NCI-H1092 treated with DMSO at 0.1 percent for 48 hours (cell line): ENCODE data around the gene LINGO3.
"Not testable (repeated sequence)": the region's sequence is repeated elsewhere in the genome, so short reads cannot be mapped to it uniquely, and the experiment has no call there.

ENCODE experiments used
- DNase-seq: peaks from one replicate; lab custom pipeline; 2025; lab: John Stamatoyannopoulos, UW

The LINGO3 gene

GRCh38 chr19:2281265-2282061, 26.5 kb downstream of the LINGO3 start:
- not testable (repeated sequence) for DNase-seq

GRCh38 chr19:2280633-2281264, 27.2 kb downstream of the LINGO3 start:
- DNase-seq, result no peak

GRCh38 chr19:2278459-2279158, 29.3 kb downstream of the LINGO3 start:
- DNase-seq, result no peak

DNA sequence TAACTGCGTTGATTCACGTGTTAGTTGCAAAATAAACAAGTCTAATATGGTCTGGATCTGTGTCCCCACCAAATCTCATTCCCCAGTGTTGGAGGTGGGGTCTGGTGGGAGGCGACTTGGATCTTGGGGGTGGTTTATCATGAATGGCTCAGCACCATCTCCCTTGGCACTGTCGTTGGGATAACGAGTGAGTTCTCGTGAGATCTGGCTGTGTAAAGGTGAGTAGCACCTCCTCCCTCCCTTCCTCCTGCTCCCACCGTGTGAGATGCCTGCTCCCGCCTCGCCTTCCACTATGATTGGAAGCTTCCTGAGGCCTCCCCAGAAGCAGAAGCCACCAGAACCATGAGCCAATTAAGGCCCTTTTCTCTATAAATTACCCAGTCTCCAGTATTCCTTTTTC, 30.8 kb downstream of the LINGO3 start:
- no peak for DNase-seq

- DNase-seq, result no peak
These were observed 31.4 kb downstream of the LINGO3 start for GRCh38 chr19:2276429-2276986.

DNA sequence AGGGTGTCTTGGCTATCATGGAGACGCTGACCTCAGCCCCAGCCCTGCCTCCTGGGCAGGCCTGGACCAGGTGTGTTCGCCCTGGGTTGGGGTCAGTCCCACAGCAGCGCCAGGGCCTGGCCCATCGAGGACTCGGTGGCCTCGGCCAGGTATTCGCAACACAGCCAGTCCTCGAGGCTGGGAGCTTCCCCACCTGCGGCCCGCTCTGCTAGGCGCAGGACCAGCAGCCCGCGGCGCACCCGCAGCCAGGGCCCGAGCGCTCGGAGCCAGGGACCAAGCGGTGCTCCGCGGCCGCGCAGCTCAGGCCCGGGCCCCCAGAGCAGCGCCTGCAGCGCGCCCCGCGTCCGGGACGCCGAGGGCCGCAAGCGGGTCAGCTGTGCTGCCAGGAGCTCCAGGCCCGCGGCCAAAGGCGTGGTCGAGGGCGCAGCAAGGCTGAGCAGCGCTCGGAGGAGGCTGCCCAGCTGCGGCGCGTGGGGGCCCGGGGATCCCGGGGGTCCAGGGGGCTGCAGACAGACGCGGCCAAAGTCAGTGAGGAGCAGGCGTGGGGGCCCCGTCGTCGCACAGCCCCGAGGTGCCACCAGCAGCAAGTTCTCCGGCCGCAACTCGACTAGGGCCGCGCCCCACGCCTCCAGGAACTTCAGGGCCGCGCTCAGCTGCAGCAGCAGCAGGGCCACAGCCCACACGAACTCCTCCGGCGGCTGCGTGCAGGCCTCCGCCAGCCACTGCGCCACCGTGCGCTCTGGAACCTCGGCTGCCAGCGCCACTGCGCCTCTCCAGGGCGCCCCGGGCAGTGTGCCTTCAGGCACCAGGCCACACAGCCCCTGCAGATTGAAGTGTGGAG, 32.1 kb downstream of the LINGO3 start:
- DNase-seq, result no peak

DNA sequence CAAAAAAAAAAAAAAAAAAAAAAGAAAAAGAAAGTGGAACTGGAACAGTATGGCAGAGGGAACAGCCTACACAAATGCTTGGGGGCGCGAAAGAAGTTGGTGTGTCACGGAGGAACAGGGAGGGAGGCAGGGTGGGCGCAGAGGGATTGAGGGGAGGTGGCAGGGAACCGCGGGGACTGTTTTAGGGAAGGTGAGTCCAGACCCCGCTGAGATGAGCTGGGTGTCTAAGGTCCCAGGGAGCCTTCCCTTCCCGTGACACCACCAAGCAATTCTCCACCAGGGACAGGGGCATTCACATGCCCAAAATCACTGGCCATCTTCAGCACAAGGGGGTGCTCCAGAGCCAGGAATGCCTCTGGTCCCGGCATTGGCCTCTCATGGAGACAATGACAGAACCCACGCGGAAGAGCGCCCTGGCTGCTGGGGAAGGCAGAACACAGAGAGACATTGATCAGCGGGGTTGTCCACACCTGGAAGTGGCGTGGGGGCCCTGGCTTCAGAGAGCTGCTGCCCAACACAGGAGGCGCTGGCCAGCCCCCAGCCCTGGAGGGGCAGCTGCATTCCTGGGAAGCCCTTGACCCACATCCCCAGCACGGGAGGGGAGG, 32.9 kb downstream of the LINGO3 start:
- peak; percentile 29 for DNase-seq

DNA sequence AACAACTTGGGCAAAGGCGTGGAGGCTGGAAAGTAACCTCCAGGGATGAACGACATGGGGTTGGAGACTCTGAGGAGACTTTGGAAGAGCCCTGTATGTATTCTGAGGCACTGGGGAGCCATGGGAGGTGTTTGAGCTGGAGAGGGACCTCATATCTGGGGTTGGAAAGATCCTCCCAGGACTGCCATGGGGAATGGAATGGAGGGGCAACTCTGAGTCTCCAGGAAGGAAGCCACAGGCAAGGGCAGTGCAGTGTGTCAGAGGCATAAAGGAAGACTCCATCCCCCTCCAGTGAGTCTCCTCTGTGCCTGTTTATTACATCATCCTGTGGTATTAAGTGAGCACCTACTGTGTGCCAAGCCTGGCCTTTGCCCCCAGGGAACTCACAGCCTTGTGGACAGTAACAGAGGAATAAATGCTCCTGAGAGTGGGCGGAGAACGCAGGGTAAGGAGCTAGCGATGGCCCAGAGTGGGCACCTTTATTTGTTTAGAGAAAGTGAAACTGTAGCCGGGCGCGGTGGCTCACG, 33.7 kb downstream of the LINGO3 start:
- DNase-seq, result no peak

DNA sequence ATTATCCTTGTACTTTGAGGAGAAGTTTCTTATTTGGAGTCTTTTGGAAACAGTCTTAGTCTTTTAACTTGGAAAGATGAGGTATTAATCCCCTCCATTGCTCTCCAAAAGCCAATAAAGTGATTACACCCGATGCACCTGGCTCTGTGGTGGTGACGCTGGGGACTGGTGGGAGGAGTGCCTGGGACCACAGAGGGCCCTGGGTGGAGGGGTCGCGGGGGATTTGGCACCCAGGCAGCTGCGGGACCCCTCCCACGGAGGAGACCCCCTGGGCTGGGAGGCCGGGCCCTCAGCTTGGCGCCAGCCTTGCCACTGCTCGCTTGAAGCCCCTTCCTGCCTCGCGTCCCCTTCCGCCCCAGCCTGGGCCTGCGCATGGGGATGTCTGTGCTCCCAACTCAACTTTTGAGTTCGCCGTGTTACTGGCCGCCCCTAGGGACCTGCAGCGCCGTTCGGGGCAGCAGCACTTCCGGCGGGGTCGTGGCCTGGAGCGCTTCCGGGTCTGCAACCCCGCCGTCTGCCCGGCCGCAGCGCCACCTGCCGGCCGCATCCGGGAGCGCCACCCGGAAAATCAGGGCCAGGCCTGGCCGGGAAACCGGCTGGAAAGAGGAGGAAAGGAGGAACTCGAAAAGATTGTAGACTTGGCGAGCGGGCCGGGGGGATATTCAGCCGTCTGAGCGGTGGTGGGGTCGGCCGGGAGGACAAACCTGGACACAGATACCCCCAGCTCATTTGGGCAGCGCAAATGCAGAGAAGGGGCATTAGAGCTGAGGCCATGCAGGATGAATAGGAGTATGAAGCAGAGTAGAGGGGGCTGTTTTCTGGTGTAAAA, 34.4 kb downstream of the LINGO3 start:
- DNase-seq, result peak; percentile 71

- no peak for DNase-seq
These were observed 36.5 kb downstream of the LINGO3 start for GRCh38 chr19:2271234-2272103.

DNA sequence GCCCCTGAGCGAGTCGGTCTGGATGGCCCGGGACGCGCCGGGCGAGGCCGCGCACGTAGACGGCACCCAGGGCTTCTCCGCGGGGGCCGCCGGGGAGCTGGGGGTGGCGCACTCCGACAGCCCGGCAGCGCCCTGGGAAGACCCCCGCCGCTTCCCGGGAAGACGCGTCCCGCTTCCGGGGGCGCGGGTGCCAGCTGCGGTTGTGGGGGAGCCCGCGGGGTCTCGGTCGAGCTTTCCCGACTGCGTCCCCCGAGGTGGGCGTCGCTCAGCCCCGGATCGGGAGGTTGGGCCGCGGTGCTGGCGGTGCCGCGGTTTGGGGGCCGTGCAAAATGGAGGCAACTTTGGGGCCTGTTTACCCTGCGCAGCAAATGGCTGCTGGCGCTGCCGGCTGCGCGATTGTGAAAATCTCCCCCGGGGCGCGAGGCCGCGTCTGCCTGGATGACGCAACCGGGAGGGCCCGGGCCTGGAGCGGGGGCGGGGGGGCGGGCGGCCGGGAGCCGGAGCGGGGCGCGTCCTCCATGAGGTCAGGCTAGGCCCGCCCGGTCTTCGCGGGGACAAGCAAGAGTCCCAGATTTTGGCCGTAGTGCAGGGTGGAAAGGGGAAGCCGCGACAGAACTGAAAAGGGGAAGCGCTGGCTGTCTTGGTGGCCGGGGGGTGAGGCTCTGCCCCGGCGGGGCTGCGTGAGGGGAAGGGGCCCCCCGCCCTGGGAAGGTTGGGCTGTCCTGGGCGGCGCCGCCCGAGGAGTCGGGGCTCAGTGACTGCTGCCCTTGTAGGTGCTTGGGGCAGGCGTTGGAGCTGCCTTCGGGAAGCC, 37.3 kb downstream of the LINGO3 start:
- no peak for DNase-seq

DNA sequence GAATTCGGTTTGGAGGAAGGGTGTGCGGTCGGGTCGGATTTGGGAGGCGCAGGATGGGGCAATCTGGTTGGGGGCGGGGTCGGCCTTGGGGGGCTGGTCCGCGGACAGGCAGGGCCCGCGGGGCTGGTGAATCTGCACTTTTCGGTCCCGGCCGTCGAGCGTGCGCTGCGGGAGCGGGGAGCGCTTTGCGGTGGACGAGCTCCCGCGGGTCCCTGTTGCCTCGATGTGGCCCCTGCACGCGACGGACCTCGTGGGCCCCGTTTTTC, 37.9 kb downstream of the LINGO3 start:
- DNase-seq, result no peak

GRCh38 chr19:2269244-2270156, 38.5 kb downstream of the LINGO3 start:
- peak; percentile 97 for DNase-seq

- no peak for DNase-seq
These were observed 39.1 kb downstream of the LINGO3 start for GRCh38 chr19:2268861-2269243.

- no peak for DNase-seq
These were observed 39.5 kb downstream of the LINGO3 start for GRCh38 chr19:2268480-2268830.

- DNase-seq, result peak; percentile 63
These were observed 41.6 kb downstream of the LINGO3 start for GRCh38 chr19:2266183-2266993.
